ENCODE results near the gene HAAO.

HAAO gene

GRCh38 chr2:42793334-42794270, 1.2 kb upstream of the HAAO start:
- DNase-seq (ENCODE audit: low read depth in 2 of 2) = no peak

GRCh38 chr2:42792087-42792582, 248 bp downstream of the HAAO start:
- no peak for DNase-seq (ENCODE audit: low read depth in 2 of 2)

- no peak for DNase-seq (ENCODE audit: low read depth in 2 of 2)
Observed at GRCh38 chr2:42791606-42792005, 777 bp downstream of the HAAO start.

- no peak for DNase-seq (ENCODE audit: low read depth in 2 of 2)
Observed at GRCh38 chr2:42789751-42790150, 2.6 kb downstream of the HAAO start.

- DNase-seq (ENCODE audit: low read depth in 2 of 2) = no peak
Observed at GRCh38 chr2:42788882-42789281, 3.5 kb downstream of the HAAO start.

- no peak for DNase-seq (ENCODE audit: low read depth in 2 of 2)
Observed at GRCh38 chr2:42788478-42788793, 3.9 kb downstream of the HAAO start.

- DNase-seq (ENCODE audit: low read depth in 2 of 2) = no peak
Observed at GRCh38 chr2:42787788-42788477, 4.5 kb downstream of the HAAO start.

- no peak for DNase-seq (ENCODE audit: low read depth in 2 of 2)
Observed at GRCh38 chr2:42787424-42787787, 5.0 kb downstream of the HAAO start.

- no peak for DNase-seq (ENCODE audit: low read depth in 2 of 2)
Observed at GRCh38 chr2:42786561-42787345, 5.6 kb downstream of the HAAO start.

- no peak for DNase-seq (ENCODE audit: low read depth in 2 of 2)
Observed at GRCh38 chr2:42784204-42784880, 8.0 kb downstream of the HAAO start.

GRCh38 chr2:42783511-42783910, 8.9 kb downstream of the HAAO start:
- DNase-seq (ENCODE audit: low read depth in 2 of 2) = no peak

GRCh38 chr2:42781181-42781580, 11.2 kb downstream of the HAAO start:
- no peak for DNase-seq (ENCODE audit: low read depth in 2 of 2)

- no peak for DNase-seq (ENCODE audit: low read depth in 2 of 2)
Observed at GRCh38 chr2:42777883-42778805, 14.2 kb downstream of the HAAO start.

- no peak for DNase-seq (ENCODE audit: low read depth in 2 of 2)
Observed at GRCh38 chr2:42775810-42776209, 16.6 kb downstream of the HAAO start.

GRCh38 chr2:42775186-42775585, 17.2 kb downstream of the HAAO start:
- no peak for DNase-seq (ENCODE audit: low read depth in 2 of 2)

- DNase-seq (ENCODE audit: low read depth in 2 of 2) = no peak
Observed at GRCh38 chr2:42771546-42772153, 20.7 kb downstream of the HAAO start.

GRCh38 chr2:42770288-42771131, 21.9 kb downstream of the HAAO start:
- DNase-seq (ENCODE audit: low read depth in 2 of 2) = no peak

- no peak for DNase-seq (ENCODE audit: low read depth in 2 of 2)
Observed at GRCh38 chr2:42769583-42770287, 22.6 kb downstream of the HAAO start.
